ENCODE data around the gene HS1BP3. TPM values are rescaled to one million over a fixed set of nuclear protein-coding genes. Genes with fewer than 3 reads are reported as not detected.

HS1BP3 gene
- total RNA-seq, 1 donor from 2014 or later = 23.8 TPM

GRCh38 chr2:20643826-20644225 lies 7.1 kb downstream of the HS1BP3 start:
- no peaks in the 10 kb centered on the region for H3K36me3 Mint-ChIP-seq (ENCODE audit: unreplicated experiment)
- no peak overlapping the region for H3K27ac Mint-ChIP-seq (ENCODE audit: unreplicated experiment)
- TF ChIP-seq CTCF (IDR thresholded peaks at IDR 0.05; ENCODE audit: partially characterized antibody, unreplicated experiment) = no peak
- peaks cover 33% of the 10 kb centered on the region for H3K4me1 Mint-ChIP-seq (ENCODE audit: low read depth, unreplicated experiment)
- H3K27me3 Mint-ChIP-seq (ENCODE audit: unreplicated experiment) = peaks cover 7% of the 10 kb centered on the region
- H3K4me3 Mint-ChIP-seq (ENCODE audit: unreplicated experiment) = no peak overlapping the region
- peaks cover 7% of the 10 kb centered on the region for H3K9me3 Mint-ChIP-seq (ENCODE audit: unreplicated experiment)
- DNase-seq = no peak

DNA sequence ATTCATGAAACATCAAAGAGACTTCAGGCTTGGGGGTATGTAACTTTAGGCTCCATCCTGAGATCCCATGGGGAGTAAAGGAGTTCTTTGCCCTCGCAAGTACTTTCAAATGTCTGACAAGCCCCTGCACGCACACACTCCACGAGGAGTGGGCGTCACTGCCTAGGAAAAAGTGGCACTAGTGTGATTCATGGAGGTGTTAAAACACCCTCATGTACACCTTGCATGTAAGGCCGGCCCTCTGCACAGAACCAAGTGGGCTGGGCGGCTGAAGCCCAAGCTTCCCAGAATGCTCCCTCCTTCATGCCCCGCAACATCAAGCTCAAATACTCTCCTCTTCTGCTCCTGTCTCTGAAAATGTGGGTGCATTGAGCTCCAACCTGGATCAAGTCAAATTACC lies 7.8 kb downstream of the HS1BP3 start:
- Mint-ChIP-seq H3K4me3 (ENCODE audit: unreplicated experiment) (no peak overlapping the region), H3K9me3 (ENCODE audit: unreplicated experiment) (peaks cover 2% of the 10 kb centered on the region), H3K4me1 (ENCODE audit: low read depth, unreplicated experiment) (peaks cover 25% of the 10 kb centered on the region), H3K27me3 (ENCODE audit: unreplicated experiment) (peaks cover 3% of the 10 kb centered on the region), H3K36me3 (ENCODE audit: unreplicated experiment) (no peaks in the 10 kb centered on the region), H3K27ac (ENCODE audit: unreplicated experiment) (no peak overlapping the region)
- TF ChIP-seq CTCF (IDR thresholded peaks at IDR 0.05; ENCODE audit: partially characterized antibody, unreplicated experiment) = no peak
- no peak for DNase-seq

DNA sequence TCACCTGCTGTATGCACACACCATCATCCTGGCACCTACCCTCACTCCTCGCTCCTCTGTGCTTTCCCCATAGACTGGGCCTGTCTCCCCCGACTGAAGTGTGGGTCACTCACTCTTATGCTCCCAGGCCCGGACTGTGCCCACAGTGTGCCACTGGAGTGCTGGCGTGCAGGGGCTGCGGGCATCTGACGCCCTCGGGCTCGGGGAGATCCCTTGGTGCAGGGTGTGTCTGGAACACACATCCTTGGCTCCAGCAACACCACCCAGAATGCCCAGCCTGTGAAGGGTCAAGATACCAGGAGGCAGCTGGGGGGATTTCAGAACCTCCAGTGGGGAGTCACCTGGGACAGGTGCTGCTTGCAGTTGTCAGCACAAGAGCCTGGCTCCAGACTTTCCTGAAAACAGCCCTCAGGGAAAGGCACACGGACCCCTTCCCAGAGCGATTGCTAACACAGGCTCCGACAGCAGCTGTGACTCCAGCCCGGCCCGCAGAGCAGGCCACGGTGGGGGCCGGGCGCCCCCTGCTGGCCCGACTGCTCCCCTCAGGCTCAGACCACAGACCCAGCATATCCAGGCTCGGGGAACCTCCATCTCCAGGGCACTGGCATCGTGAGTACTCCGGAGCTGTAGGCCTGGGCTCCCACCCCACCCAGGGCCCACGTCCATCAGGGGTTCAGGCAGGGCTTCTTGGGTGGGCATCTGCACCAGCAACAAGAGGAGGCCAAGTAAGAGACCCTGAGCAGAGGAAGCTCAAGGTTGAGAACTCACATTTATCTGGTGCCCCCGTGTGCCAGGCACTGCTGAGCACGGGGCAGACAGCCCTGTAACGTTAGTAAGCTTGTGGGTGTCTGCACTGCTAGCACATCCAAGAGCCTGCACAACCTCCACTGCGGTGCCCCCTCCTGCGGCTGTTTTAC lies 8.6 kb downstream of the HS1BP3 start:
- Mint-ChIP-seq H3K4me1 (ENCODE audit: low read depth, unreplicated experiment) (peaks cover 19% of the 10 kb centered on the region), H3K36me3 (ENCODE audit: unreplicated experiment) (no peaks in the 10 kb centered on the region), H3K27ac (ENCODE audit: unreplicated experiment) (no peak overlapping the region), H3K27me3 (ENCODE audit: unreplicated experiment) (peaks cover 3% of the 10 kb centered on the region), H3K4me3 (ENCODE audit: unreplicated experiment) (peak overlapping the region; percentile 58), H3K9me3 (ENCODE audit: unreplicated experiment) (peaks cover 1% of the 10 kb centered on the region)
- TF ChIP-seq CTCF (IDR thresholded peaks at IDR 0.05; ENCODE audit: partially characterized antibody, unreplicated experiment) = peak; percentile 97
- DNase-seq = peak; percentile 89

GRCh38 chr2:20641123-20641985 lies 9.5 kb downstream of the HS1BP3 start:
- Mint-ChIP-seq H3K4me1 (ENCODE audit: low read depth, unreplicated experiment) (peaks cover 19% of the 10 kb centered on the region), H3K27ac (ENCODE audit: unreplicated experiment) (peak overlapping the region; percentile 70)

More at GRCh38 chr2:20641123-20641985, 9.5 kb downstream of the HS1BP3 start:
- peaks cover under 1% of the 10 kb centered on the region for H3K27me3 Mint-ChIP-seq (ENCODE audit: unreplicated experiment)
- peaks cover 1% of the 10 kb centered on the region for H3K9me3 Mint-ChIP-seq (ENCODE audit: unreplicated experiment)
- no peaks in the 10 kb centered on the region for H3K36me3 Mint-ChIP-seq (ENCODE audit: unreplicated experiment)
- TF ChIP-seq CTCF (IDR thresholded peaks at IDR 0.05; ENCODE audit: partially characterized antibody, unreplicated experiment) = no peak
- H3K4me3 Mint-ChIP-seq (ENCODE audit: unreplicated experiment) = peak overlapping the region; percentile 58
- no peak for DNase-seq

Data from glutamatergic neuron (in vitro differentiated cells).